ENCODE data around the gene NRXN3. TPM values are rescaled to one million over a fixed set of nuclear protein-coding genes. Genes with fewer than 3 reads are reported as not detected.

Gene NRXN3
- total RNA-seq, 1 experiment from 2014 or later = 1.1 TPM

DNA sequence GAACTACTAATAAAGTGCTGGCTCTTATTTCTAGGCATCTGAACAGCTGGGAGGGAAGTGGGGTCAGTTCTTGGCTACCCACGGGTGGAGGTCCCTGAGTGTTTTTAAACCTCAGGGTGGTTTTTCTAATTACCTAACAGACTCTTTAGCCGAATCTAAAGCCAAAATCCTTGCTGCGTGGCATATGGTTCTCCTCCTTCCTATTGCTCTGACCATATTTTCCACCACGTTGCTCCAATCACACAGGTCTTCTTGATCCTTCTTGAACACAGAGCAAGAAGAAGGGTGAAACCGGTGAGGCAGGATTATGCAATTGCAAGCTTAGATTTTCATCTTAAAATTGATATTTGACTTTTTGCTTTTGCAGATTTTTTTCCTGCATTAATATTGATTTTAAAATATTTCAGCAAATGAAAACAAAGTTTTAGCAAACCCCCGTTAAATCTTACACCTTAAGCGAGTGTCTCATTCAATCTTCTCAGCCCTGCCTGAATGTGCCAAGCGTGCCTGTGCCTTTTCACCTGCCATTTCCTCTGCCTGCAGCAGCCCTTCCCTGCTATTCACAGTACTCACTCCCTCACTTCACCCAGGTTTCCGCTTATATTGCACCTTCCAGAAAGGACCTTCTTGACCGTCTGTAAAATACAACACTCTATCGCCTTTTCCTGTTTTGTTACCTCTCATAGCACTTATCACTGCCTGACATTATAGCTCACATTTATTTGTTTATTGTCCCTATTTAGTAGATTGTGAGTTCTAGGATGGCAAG, 1535.1 kb downstream of the NRXN3 start:
- H3K9me2 ChIP-seq (replicated peaks; ENCODE audit: low read length) = no peaks in the 10 kb centered on the region
- H3K27me3 ChIP-seq (ENCODE audit: low read length) = no peaks in the 10 kb centered on the region
- no peak overlapping the region for H3K9ac ChIP-seq (ENCODE audit: low read length)
- TF ChIP-seq EZH2phosphoT487 (IDR thresholded peaks at IDR 0.05; ENCODE audit: borderline replicate concordance, low read length) = no peak
- TF ChIP-seq EZH2 (IDR thresholded peaks at IDR 0.05; ENCODE audit: low read length, unreplicated experiment) = no peak
- POLR2A ChIA-PET (ENCODE audit: unreplicated experiment) = no interaction called here
- no peak overlapping the region for H2AFZ ChIP-seq (ENCODE audit: low read length)
- intact Hi-C loops (cut with micrococcal nuclease) = no loop called here
- CTCF ChIA-PET = no interaction called here
- H3K27ac ChIP-seq (ENCODE audit: low read length) = no peak overlapping the region
- peaks cover 15% of the 10 kb centered on the region for H3K4me1 ChIP-seq (ENCODE audit: insufficient read depth, low read length)
- no peaks in the 10 kb centered on the region for H3K36me3 ChIP-seq (ENCODE audit: low read depth, low read length)
- H4K20me1 ChIP-seq (ENCODE audit: low read length) = no peaks in the 10 kb centered on the region
- DNase-seq = no peak
- ATAC-seq = no peak
- no peak overlapping the region for H3K4me2 ChIP-seq (ENCODE audit: low read length)
- no peak overlapping the region for H3K4me3 ChIP-seq (ENCODE audit: low read length)
- no peaks in the 10 kb centered on the region for H3K9me3 ChIP-seq (ENCODE audit: low read length)
- H3F3A ChIP-seq (ENCODE audit: low read length, unreplicated experiment) = no peaks in the 10 kb centered on the region
- no TSS peak for BruUV-seq (replicated peaks)
- H3K79me2 ChIP-seq (ENCODE audit: low read length) = no peaks in the 10 kb centered on the region

- Histone ChIP-seq H3K27ac (ENCODE audit: low read length) (no peak overlapping the region), H3K9ac (ENCODE audit: low read length) (no peak overlapping the region), H2AFZ (ENCODE audit: low read length) (no peak overlapping the region), H3K4me2 (ENCODE audit: low read length) (no peak overlapping the region), H3K9me3 (ENCODE audit: low read length) (no peaks in the 10 kb centered on the region), H3K36me3 (ENCODE audit: low read depth, low read length) (no peaks in the 10 kb centered on the region), H3K4me3 (ENCODE audit: low read length) (no peak overlapping the region), H3K79me2 (ENCODE audit: low read length) (no peaks in the 10 kb centered on the region), H3F3A (ENCODE audit: low read length, unreplicated experiment) (no peaks in the 10 kb centered on the region), H3K4me1 (ENCODE audit: insufficient read depth, low read length) (peaks cover 15% of the 10 kb centered on the region), H4K20me1 (ENCODE audit: low read length) (no peaks in the 10 kb centered on the region), H3K27me3 (ENCODE audit: low read length) (no peaks in the 10 kb centered on the region), H3K9me2 (replicated peaks; ENCODE audit: low read length) (no peaks in the 10 kb centered on the region)
- ATAC-seq (no peak), DNase-seq (no peak)
- intact Hi-C loops (cut with micrococcal nuclease) = no loop called here
- ChIA-PET POLR2A (ENCODE audit: unreplicated experiment) (no interaction called here), CTCF (interaction anchor here (0.6 kb wide), 1 partner anchor 504 kb away, joined by 4 read pairs; no protein-coding TSS in a partner anchor)
- BruUV-seq (replicated peaks) = no TSS peak
- TF ChIP-seq CTCF (conservative IDR thresholded peaks at IDR 0.05; ENCODE audit: low read depth, low read length) = no peak
- TF ChIP-seq EZH2 (IDR thresholded peaks at IDR 0.05; ENCODE audit: low read length, unreplicated experiment) = no peak
- TF ChIP-seq EZH2phosphoT487 (IDR thresholded peaks at IDR 0.05; ENCODE audit: borderline replicate concordance, low read length) = no peak
Measured at GRCh38 chr14:79706382-79706781, 1536.2 kb downstream of the NRXN3 start.

GRCh38 chr14:79708426-79709388, 1538.5 kb downstream of the NRXN3 start:
- Histone ChIP-seq H2AFZ (ENCODE audit: low read length) (no peak overlapping the region), H3K79me2 (ENCODE audit: low read length) (no peaks in the 10 kb centered on the region), H3K27ac (ENCODE audit: low read length) (peak overlapping the region; percentile 60), H3K4me3 (ENCODE audit: low read length) (no peak overlapping the region), H3K9me3 (ENCODE audit: low read length) (no peaks in the 10 kb centered on the region), H4K20me1 (ENCODE audit: low read length) (no peaks in the 10 kb centered on the region), H3K9ac (ENCODE audit: low read length) (peak overlapping the region; percentile 22; the same call in 1 of the 2 replicates), H3F3A (ENCODE audit: low read length, unreplicated experiment) (no peaks in the 10 kb centered on the region), H3K4me1 (ENCODE audit: insufficient read depth, low read length) (peaks cover 15% of the 10 kb centered on the region), H3K27me3 (ENCODE audit: low read length) (no peaks in the 10 kb centered on the region), H3K4me2 (ENCODE audit: low read length) (peak overlapping the region; percentile 56), H3K36me3 (ENCODE audit: low read depth, low read length) (no peaks in the 10 kb centered on the region), H3K9me2 (replicated peaks; ENCODE audit: low read length) (no peaks in the 10 kb centered on the region)
- DNase-seq = peak; percentile 84
- ChIA-PET POLR2A (ENCODE audit: unreplicated experiment) (interaction anchor here (0.6 kb wide), 1 partner anchor 106 kb away, joined by 3 read pairs; no protein-coding TSS in a partner anchor), CTCF (interaction anchor here (0.6 kb wide), 1 partner anchor 748 kb away, joined by 8 read pairs; no protein-coding TSS in a partner anchor)
- peak; percentile 99 for ATAC-seq
- intact Hi-C loops (cut with micrococcal nuclease) = loop anchor here (1.0 kb wide), 1 partner anchor 697 kb away; no protein-coding TSS in a partner anchor
- TF ChIP-seq EZH2 (IDR thresholded peaks at IDR 0.05; ENCODE audit: low read length, unreplicated experiment) (no peak), EZH2phosphoT487 (IDR thresholded peaks at IDR 0.05; ENCODE audit: borderline replicate concordance, low read length) (no peak), CTCF (conservative IDR thresholded peaks at IDR 0.05; ENCODE audit: low read depth, low read length) (no peak)
- no TSS peak for BruUV-seq (replicated peaks)
